RCC 7860 (cell line): ENCODE results near the gene NT5DC3.
"Not testable (repeated sequence)": the region's sequence is repeated elsewhere in the genome, so short reads cannot be mapped to it uniquely, and the experiment has no call there.

ENCODE experiments used
- DNase-seq: peaks from one replicate; pipeline ENCODE4 v3.0.0-alpha.2; 2015; ENCODE audit warnings: low spot score
- FAIRE-seq: peaks from 2 replicates; lab custom pipeline; 2012; peaks lifted over from hg19 to GRCh38; lab: Jason Lieb, UNC

NT5DC3 gene

GRCh38 chr12:103855896-103856657 lies 15.0 kb upstream of the NT5DC3 start:
- FAIRE-seq = no peak
- no peak for DNase-seq

GRCh38 chr12:103855036-103855712 lies 14.1 kb upstream of the NT5DC3 start:
- DNase-seq = peak; percentile 74
- FAIRE-seq = peak; percentile 79

- no peak for DNase-seq
- no peak for FAIRE-seq
These were observed 13.4 kb upstream of the NT5DC3 start for GRCh38 chr12:103854372-103854973.

GRCh38 chr12:103852498-103852997 lies 11.5 kb upstream of the NT5DC3 start:
- FAIRE-seq = no peak
- peak; percentile 6 for DNase-seq

- DNase-seq (no peak), FAIRE-seq (no peak)
These were observed 10.1 kb upstream of the NT5DC3 start for GRCh38 chr12:103851127-103851526.

- DNase-seq (no peak), FAIRE-seq (no peak)
These were observed 9.4 kb upstream of the NT5DC3 start for GRCh38 chr12:103850429-103850828.

GRCh38 chr12:103848917-103849491 lies 8.0 kb upstream of the NT5DC3 start:
- no peak for FAIRE-seq
- no peak for DNase-seq

GRCh38 chr12:103848143-103848542 lies 7.1 kb upstream of the NT5DC3 start:
- FAIRE-seq = no peak
- no peak for DNase-seq

GRCh38 chr12:103846415-103846814 lies 5.4 kb upstream of the NT5DC3 start:
- FAIRE-seq (no peak), DNase-seq (no peak)

- FAIRE-seq = no peak
- no peak for DNase-seq
These were observed 3.3 kb upstream of the NT5DC3 start for GRCh38 chr12:103844305-103844704.

- FAIRE-seq (peak; percentile 89), DNase-seq (peak; percentile 93)
These were observed 903 bp upstream of the NT5DC3 start for GRCh38 chr12:103841690-103842584.

- FAIRE-seq = no peak
- DNase-seq = no peak
These were observed 565 bp downstream of the NT5DC3 start for GRCh38 chr12:103840462-103840875.

GRCh38 chr12:103839609-103840461 lies 1.2 kb downstream of the NT5DC3 start:
- no peak for DNase-seq
- FAIRE-seq = no peak

- no peak for FAIRE-seq
- DNase-seq = no peak
These were observed 1.9 kb downstream of the NT5DC3 start for GRCh38 chr12:103839103-103839502.

- FAIRE-seq (no peak), DNase-seq (no peak)
These were observed 2.6 kb downstream of the NT5DC3 start for GRCh38 chr12:103838254-103838914.

- no peak for FAIRE-seq
- no peak for DNase-seq
These were observed 4.7 kb downstream of the NT5DC3 start for GRCh38 chr12:103836345-103836744.

- FAIRE-seq, DNase-seq: not testable (repeated sequence)
These were observed 5.2 kb downstream of the NT5DC3 start for GRCh38 chr12:103835747-103836335.

- DNase-seq = no peak
- no peak for FAIRE-seq
These were observed 6.1 kb downstream of the NT5DC3 start for GRCh38 chr12:103834942-103835341.

- FAIRE-seq = no peak
- no peak for DNase-seq
These were observed 7.1 kb downstream of the NT5DC3 start for GRCh38 chr12:103833891-103834290.
